Endothelial cell of umbilical vein (primary cell): ENCODE measurements around the gene PRDM16. TPM values are rescaled to one million over a fixed set of nuclear protein-coding genes. Genes with fewer than 3 reads are reported as not detected.

ENCODE experiments used
- BruUV-seq: library from RNA; stranded (reverse); fragments of 400-500 nt; replicated peaks from 2 replicates; lab custom pipeline; 2021; lab: Mats Ljungman, UMichigan
- CTCF ChIA-PET: fragments of 300-600, 350-600 bp; sonication (Branson Sonifier 250); formaldehyde crosslinking; loops from one replicate; lab custom pipeline; 2021; ENCODE audit warnings: antibody characterized with exemption, inconsistent platforms; lab: Charles Lee
- POLR2A ChIA-PET: fragments of 300-600, 350-600 bp; sonication (Branson Sonifier 250); formaldehyde crosslinking; loops from one replicate; lab custom pipeline; 2021; ENCODE audit warnings: antibody characterized with exemption, inconsistent platforms; lab: Charles Lee
- DNase-seq: peaks from one replicate; pipeline ENCODE4 v3.0.0-alpha.2; 2011; ENCODE audit warnings: low read depth, low spot score
- FAIRE-seq: peaks from 2 replicates; lab custom pipeline; 2011; peaks lifted over from hg19 to GRCh38; lab: Jason Lieb, UNC
- H2AFZ ChIP-seq: 2 replicates; pipeline ENCODE4 v1.6.0; 2012; ENCODE audit warnings: low read depth, low read length, control low read depth, inconsistent platforms
- H3K27ac ChIP-seq: 2 replicates; pipeline ENCODE4 v1.5.1; 2011; ENCODE audit warnings: low read depth, mild to moderate bottlenecking, control low read depth, low read length, moderate library complexity; ENCODE audit not compliant: insufficient read depth
- H3K27me3 ChIP-seq, 2 experiments: 2 replicates each; pipeline versions ENCODE4 v1.6.0 to v1.6.1; 2011; ENCODE audit warnings: low read length in 2 of 2, mixed read lengths in 1 of 2; ENCODE audit not compliant: control insufficient read depth in 2 of 2, insufficient read depth in 2 of 2
- H3K36me3 ChIP-seq, 2 experiments: 2 replicates in 1 of 2; 3 replicates in 1 of 2; pipeline ENCODE4 v1.5.1; 2011; ENCODE audit warnings: low read length in 2 of 2, mild to moderate bottlenecking in 1 of 2, moderate library complexity in 1 of 2; ENCODE audit not compliant: control insufficient read depth in 2 of 2, insufficient read depth in 2 of 2; ENCODE audit errors: extremely low read depth in 1 of 2
- H3K4me1 ChIP-seq: 3 replicates; pipeline ENCODE4 v1.5.1; 2011; ENCODE audit warnings: mild to moderate bottlenecking, low read length; ENCODE audit not compliant: control insufficient read depth, insufficient read depth; ENCODE audit errors: extremely low read depth
- H3K4me2 ChIP-seq: 2 replicates; pipeline ENCODE4 v1.6.1; 2011; ENCODE audit warnings: low read length, control low read depth, mixed read lengths; ENCODE audit not compliant: insufficient read depth
- H3K4me3 ChIP-seq, 3 experiments: fragments of 200-600 bp in 1 of 3; sonication (generic), shearing (Covaris generic) in 1 of 3; replicated peaks in 1 of 3; 2 replicates each; pipeline ENCODE4 v1.5.1; 2011 to 2016; ENCODE audit warnings: control low read depth in 3 of 3, low read length in 3 of 3, mild to moderate bottlenecking in 2 of 3, inconsistent platforms in 1 of 3, low read depth in 1 of 3, moderate library complexity in 1 of 3; ENCODE audit not compliant: insufficient read depth in 1 of 3
- H3K79me2 ChIP-seq: 2 replicates; pipeline ENCODE4 v1.6.0; 2012; ENCODE audit warnings: low read length, inconsistent platforms; ENCODE audit not compliant: control insufficient read depth, insufficient read depth
- H3K9ac ChIP-seq: replicated peaks from 2 replicates; pipeline ENCODE3; 2011; ENCODE audit warnings: low read length, control low read depth; ENCODE audit not compliant: insufficient read depth; ENCODE audit errors: extremely low read depth
- H3K9me1 ChIP-seq: replicated peaks from 3 replicates; pipeline ENCODE4 v1.6.0; 2011; ENCODE audit warnings: mild to moderate bottlenecking, low read length; ENCODE audit not compliant: control insufficient read depth, insufficient read depth; ENCODE audit errors: extremely low read depth
- H3K9me3 ChIP-seq: replicated peaks from 2 replicates; pipeline ENCODE4 v1.5.1; 2012; ENCODE audit warnings: low read length, inconsistent platforms; ENCODE audit not compliant: control insufficient read depth, insufficient read depth
- H4K20me1 ChIP-seq: replicated peaks from 2 replicates; pipeline ENCODE3; 2011; ENCODE audit warnings: mild to moderate bottlenecking, low read length; ENCODE audit not compliant: control insufficient read depth, insufficient read depth; ENCODE audit errors: extremely low read depth
- EZH2 ChIP-seq: IDR thresholded peaks from 2 replicates; pipeline ENCODE4 v1.6.1; 2012; ENCODE audit warnings: borderline replicate concordance, low read depth, mild to moderate bottlenecking, moderate library complexity, low read length, inconsistent platforms; ENCODE audit not compliant: severe bottlenecking
- FOS ChIP-seq: IDR thresholded peaks from 2 replicates; pipeline ENCODE4 v1.6.1; 2011; ENCODE audit warnings: mild to moderate bottlenecking, low read length, moderate library complexity, borderline replicate concordance; ENCODE audit not compliant: insufficient read depth
- GATA2 ChIP-seq: IDR thresholded peaks from 2 replicates; pipeline ENCODE4 v1.7.0; 2011; ENCODE audit warnings: low read depth, mild to moderate bottlenecking, moderate library complexity, mixed read lengths, low read length; ENCODE audit not compliant: insufficient read length, insufficient read depth
- JUN ChIP-seq: IDR thresholded peaks from 2 replicates; pipeline ENCODE4 v1.6.1; 2011; ENCODE audit warnings: borderline replicate concordance, low read depth; ENCODE audit not compliant: insufficient read length, insufficient read depth
- MYC ChIP-seq: IDR thresholded peaks from one replicate; pipeline ENCODE4 v1.6.1; 2011; ENCODE audit warnings: mild to moderate bottlenecking, low read depth, low read length
- POLR2A ChIP-seq: IDR thresholded peaks from 2 replicates; pipeline ENCODE4 v1.6.1; 2012; ENCODE audit warnings: low read depth, mild to moderate bottlenecking, control low read depth, low read length
- POLR2AphosphoS5 ChIP-seq: IDR thresholded peaks from 2 replicates; pipeline ENCODE4 v1.6.1; 2012; ENCODE audit warnings: low read depth, mild to moderate bottlenecking, control low read depth, low read length, moderate library complexity; ENCODE audit not compliant: insufficient read depth
- dilution Hi-C: fragments of 300-500 bp; cut with MboI; formaldehyde crosslinking; loops from one replicate; pipeline ENCODE4 v1.15.0; 2019; ENCODE audit warnings: low sequenced_read_pairs; ENCODE audit not compliant: extremely low pct_ligation_motif_present
- intact Hi-C: fragments of 100-400 bp; cut with micrococcal nuclease; formaldehyde crosslinking; loops from one replicate; pipeline ENCODE4 v1.10.0; 2022
- polyA plus RNA-seq, 4 experiments: library from polyadenylated mRNA; depleted of rRNA in 3 of 4; stranded (reverse) in 3 of 4; unstranded in 1 of 4; fragments of >200 nt; gene quantifications; 2 replicates each; pipeline versions ENCODE4 v1.2.1 to v1.2.3, GENCODE V29; 2011 to 2012; ENCODE audit warnings: missing spikeins in 1 of 4
- total RNA-seq: library from RNA; stranded (reverse); gene quantifications from 2 replicates; pipeline ENCODE4 v1.2.3, GENCODE V29; 2021
- TF ChIP-seq, protein P1 (sequence below), 2 donors: IDR thresholded peaks; 1 replicate in 1 of 2; 2 replicates in 1 of 2; pipeline ENCODE4 v1.5.1; 2011; ENCODE audit warnings: low read length in 2 of 2, mild to moderate bottlenecking in 2 of 2, moderate library complexity in 2 of 2, control low read depth in 1 of 2, inconsistent platforms in 1 of 2, low read depth in 1 of 2; ENCODE audit not compliant: insufficient read depth in 1 of 2; ENCODE audit errors: extremely low read depth in 1 of 2
- TF ChIP-seq, protein P2 (sequence below): IDR thresholded peaks from 2 replicates; pipeline ENCODE4 v1.6.1; 2011; ENCODE audit not compliant: insufficient read depth, insufficient read length

PRDM16 gene
- total and polyA plus RNA-seq, 2 donors (not counting 3 experiments of a cell fraction or from before 2014, with no cell fraction given): not detected

DNA sequence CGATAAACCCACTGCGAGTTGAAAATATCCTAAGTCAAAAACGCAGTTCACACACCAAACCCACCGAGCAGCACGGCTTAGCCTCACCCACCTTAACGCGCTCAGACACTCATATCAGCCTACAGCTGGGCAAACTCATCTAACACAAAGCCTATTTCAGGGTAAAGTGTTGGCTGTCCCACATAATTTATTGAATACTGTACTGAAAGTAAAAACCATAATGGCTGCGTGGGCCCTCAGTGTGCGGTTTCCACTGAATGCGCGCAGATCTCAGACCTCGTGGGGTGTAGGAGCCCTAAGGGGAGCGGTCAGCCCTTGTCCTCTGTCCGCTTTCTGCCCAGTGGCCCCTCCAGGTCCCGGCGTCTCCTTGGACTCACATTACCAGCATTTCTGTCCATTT lies 227.8 kb downstream of the PRDM16 start:
- POLR2A ChIA-PET: no interaction called here
- no peaks in the 10 kb centered on the region for H3K27me3 ChIP-seq
- FAIRE-seq (no peak), DNase-seq (no peak)
- no TSS peak for BruUV-seq
- no peak overlapping the region for H3K27ac ChIP-seq
- dilution Hi-C loops: no loop called here
- intact Hi-C loops: no loop called here
- no peak overlapping the region for H3K4me2 ChIP-seq
- no peaks in the 10 kb centered on the region for H3K4me1 ChIP-seq
- no peaks in the 10 kb centered on the region for H4K20me1 ChIP-seq
- no peaks in the 10 kb centered on the region for H3K36me3 ChIP-seq
- CTCF ChIA-PET: no interaction called here
- no peak overlapping the region for H2AFZ ChIP-seq
- no peaks in the 10 kb centered on the region for H3K9me1 ChIP-seq
- no peak for TF ChIP-seq POLR2AphosphoS5
- TF ChIP-seq, protein P1, sequence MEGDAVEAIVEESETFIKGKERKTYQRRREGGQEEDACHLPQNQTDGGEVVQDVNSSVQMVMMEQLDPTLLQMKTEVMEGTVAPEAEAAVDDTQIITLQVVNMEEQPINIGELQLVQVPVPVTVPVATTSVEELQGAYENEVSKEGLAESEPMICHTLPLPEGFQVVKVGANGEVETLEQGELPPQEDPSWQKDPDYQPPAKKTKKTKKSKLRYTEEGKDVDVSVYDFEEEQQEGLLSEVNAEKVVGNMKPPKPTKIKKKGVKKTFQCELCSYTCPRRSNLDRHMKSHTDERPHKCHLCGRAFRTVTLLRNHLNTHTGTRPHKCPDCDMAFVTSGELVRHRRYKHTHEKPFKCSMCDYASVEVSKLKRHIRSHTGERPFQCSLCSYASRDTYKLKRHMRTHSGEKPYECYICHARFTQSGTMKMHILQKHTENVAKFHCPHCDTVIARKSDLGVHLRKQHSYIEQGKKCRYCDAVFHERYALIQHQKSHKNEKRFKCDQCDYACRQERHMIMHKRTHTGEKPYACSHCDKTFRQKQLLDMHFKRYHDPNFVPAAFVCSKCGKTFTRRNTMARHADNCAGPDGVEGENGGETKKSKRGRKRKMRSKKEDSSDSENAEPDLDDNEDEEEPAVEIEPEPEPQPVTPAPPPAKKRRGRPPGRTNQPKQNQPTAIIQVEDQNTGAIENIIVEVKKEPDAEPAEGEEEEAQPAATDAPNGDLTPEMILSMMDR (IDR thresholded peaks at IDR 0.05; ENCODE audit: extremely low read depth in 1 of 2, insufficient read depth in 1 of 2, low read depth in 1 of 2, low read length in 2 of 2): no peak
- no peaks in the 10 kb centered on the region for H3K79me2 ChIP-seq
- no peak overlapping the region for H3K4me3 ChIP-seq
- H3K9me3 ChIP-seq: no peaks in the 10 kb centered on the region
- H3K9ac ChIP-seq: no peak overlapping the region

DNA sequence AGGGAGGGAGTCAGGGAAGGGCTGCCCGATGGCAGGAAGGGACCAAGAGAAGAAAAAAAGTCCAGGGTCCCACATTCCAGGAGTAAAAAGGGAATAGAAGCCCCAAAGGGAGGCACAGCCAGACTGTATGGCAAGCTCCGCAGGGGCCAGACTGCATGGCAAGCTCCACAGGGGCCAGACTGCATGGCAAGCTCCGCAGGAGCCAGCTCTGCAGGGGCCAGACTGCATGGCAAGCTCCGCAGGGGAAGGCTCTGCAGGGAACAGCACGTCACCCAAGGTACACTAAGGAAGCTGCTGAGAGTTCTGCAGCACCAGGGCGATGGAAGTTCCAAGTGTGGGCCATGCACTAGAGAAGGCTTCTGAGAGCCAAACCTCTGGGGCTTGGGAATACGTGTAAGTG lies 228.8 kb downstream of the PRDM16 start:
- Histone ChIP-seq H3K9me1 (no peaks in the 10 kb centered on the region), H3K4me3 (no peak overlapping the region), H3K27ac (no peak overlapping the region), H3K4me1 (no peaks in the 10 kb centered on the region), H2AFZ (no peak overlapping the region), H3K79me2 (no peaks in the 10 kb centered on the region), H3K36me3 (no peaks in the 10 kb centered on the region), H3K4me2 (no peak overlapping the region), H3K9ac (no peak overlapping the region), H3K27me3 (no peaks in the 10 kb centered on the region), H4K20me1 (no peaks in the 10 kb centered on the region), H3K9me3 (no peaks in the 10 kb centered on the region)
- ChIA-PET CTCF (no interaction called here), POLR2A (no interaction called here)
- dilution Hi-C loops (no loop called here), intact Hi-C loops (no loop called here)
- BruUV-seq: no TSS peak
- FAIRE-seq: no peak
- TF ChIP-seq POLR2AphosphoS5 (no peak), FOS (no peak), MYC (no peak), POLR2A (no peak), JUN (no peak), EZH2 (no peak), GATA2 (no peak)
- TF ChIP-seq, protein P1 (IDR thresholded peaks at IDR 0.05; ENCODE audit: extremely low read depth in 1 of 2, insufficient read depth in 1 of 2, low read depth in 1 of 2, low read length in 2 of 2): no peak
- TF ChIP-seq, protein P2, sequence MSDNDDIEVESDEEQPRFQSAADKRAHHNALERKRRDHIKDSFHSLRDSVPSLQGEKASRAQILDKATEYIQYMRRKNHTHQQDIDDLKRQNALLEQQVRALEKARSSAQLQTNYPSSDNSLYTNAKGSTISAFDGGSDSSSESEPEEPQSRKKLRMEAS: no peak
- DNase-seq: no peak
